ENCODE results near the gene SERPINA4.

SERPINA4 gene

GRCh38 chr14:94617988-94618822, 57.0 kb downstream of the SERPINA4 start:
- Mint-ChIP-seq H3K4me1 (ENCODE audit: low read depth) (no peaks in the 10 kb centered on the region), H3K27ac (no peak overlapping the region), H3K36me3 (ENCODE audit: low read depth) (no peaks in the 10 kb centered on the region), H3K27me3 (ENCODE audit: low read depth) (no peaks in the 10 kb centered on the region), H3K9me3 (peaks cover 21% of the 10 kb centered on the region), H3K4me3 (no peak overlapping the region)

- H3K9me3 Mint-ChIP-seq, result peaks cover 21% of the 10 kb centered on the region
- H3K27me3 Mint-ChIP-seq (ENCODE audit: low read depth), result no peaks in the 10 kb centered on the region
- H3K4me3 Mint-ChIP-seq, result no peak overlapping the region
- no peak overlapping the region for H3K27ac Mint-ChIP-seq
- no peaks in the 10 kb centered on the region for H3K36me3 Mint-ChIP-seq (ENCODE audit: low read depth)
- H3K4me1 Mint-ChIP-seq (ENCODE audit: low read depth), result no peaks in the 10 kb centered on the region
Observed at GRCh38 chr14:94619297-94619696, 58.1 kb downstream of the SERPINA4 start.
